ENCODE data around the gene PLSCR5.

- TF ChIP-seq, protein P1, sequence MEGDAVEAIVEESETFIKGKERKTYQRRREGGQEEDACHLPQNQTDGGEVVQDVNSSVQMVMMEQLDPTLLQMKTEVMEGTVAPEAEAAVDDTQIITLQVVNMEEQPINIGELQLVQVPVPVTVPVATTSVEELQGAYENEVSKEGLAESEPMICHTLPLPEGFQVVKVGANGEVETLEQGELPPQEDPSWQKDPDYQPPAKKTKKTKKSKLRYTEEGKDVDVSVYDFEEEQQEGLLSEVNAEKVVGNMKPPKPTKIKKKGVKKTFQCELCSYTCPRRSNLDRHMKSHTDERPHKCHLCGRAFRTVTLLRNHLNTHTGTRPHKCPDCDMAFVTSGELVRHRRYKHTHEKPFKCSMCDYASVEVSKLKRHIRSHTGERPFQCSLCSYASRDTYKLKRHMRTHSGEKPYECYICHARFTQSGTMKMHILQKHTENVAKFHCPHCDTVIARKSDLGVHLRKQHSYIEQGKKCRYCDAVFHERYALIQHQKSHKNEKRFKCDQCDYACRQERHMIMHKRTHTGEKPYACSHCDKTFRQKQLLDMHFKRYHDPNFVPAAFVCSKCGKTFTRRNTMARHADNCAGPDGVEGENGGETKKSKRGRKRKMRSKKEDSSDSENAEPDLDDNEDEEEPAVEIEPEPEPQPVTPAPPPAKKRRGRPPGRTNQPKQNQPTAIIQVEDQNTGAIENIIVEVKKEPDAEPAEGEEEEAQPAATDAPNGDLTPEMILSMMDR (optimal IDR thresholded peaks at IDR 0.05 in 1 of 3, IDR thresholded peaks at IDR 0.05 in 1 of 3, conservative IDR thresholded peaks at IDR 0.05 in 1 of 3; ENCODE audit: extremely low read depth in 1 of 3, insufficient read depth in 2 of 3, low read length in 3 of 3), result no peak
- no peak for TF ChIP-seq EZH2 (IDR thresholded peaks at IDR 0.05; ENCODE audit: low read length)
Observed at GRCh38 chr3:146612015-146612414, 6.9 kb upstream of the PLSCR5 start.

Data from keratinocyte (primary cell).